D721Med (cell line): Measurements from ENCODE around the gene WRNIP1.

ENCODE experiments used
- DNase-seq: peaks from one replicate; pipeline ENCODE4 v3.0.0; 2011; ENCODE audit warnings: low spot score; ENCODE audit not compliant: insufficient read length
- FAIRE-seq: peaks from 2 replicates; lab custom pipeline; 2011; peaks lifted over from hg19 to GRCh38; lab: Jason Lieb, UNC
- CTCF ChIP-seq: IDR thresholded peaks from 2 replicates; pipeline ENCODE4 v1.5.1; 2012; ENCODE audit warnings: mild to moderate bottlenecking, control low read depth; ENCODE audit not compliant: insufficient read depth; ENCODE audit errors: missing control alignments

WRNIP1 gene

GRCh38 chr6:2746557-2747061 is 18.6 kb upstream of the WRNIP1 start:
- FAIRE-seq (no peak), DNase-seq (no peak)
- no peak for TF ChIP-seq CTCF

DNA sequence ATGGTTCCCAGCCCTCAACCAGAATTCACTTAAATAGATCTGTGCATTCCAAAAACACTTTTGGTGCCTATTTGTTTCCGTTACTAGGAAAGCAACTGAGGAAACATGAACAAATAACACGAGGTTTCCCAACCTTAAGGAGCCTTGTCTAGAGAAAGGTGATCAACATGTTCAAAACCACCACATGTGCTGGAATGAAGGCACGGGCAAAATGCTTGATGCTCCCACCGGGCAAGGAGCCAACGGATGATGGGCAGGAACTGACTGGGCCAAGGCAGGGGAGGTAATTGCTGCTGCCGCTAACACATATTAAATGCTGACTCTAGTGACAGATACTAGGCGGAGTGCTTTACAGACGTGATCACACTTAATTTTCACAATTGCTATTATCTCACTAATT is 17.0 kb upstream of the WRNIP1 start:
- no peak for DNase-seq
- no peak for TF ChIP-seq CTCF
- FAIRE-seq: no peak

DNA sequence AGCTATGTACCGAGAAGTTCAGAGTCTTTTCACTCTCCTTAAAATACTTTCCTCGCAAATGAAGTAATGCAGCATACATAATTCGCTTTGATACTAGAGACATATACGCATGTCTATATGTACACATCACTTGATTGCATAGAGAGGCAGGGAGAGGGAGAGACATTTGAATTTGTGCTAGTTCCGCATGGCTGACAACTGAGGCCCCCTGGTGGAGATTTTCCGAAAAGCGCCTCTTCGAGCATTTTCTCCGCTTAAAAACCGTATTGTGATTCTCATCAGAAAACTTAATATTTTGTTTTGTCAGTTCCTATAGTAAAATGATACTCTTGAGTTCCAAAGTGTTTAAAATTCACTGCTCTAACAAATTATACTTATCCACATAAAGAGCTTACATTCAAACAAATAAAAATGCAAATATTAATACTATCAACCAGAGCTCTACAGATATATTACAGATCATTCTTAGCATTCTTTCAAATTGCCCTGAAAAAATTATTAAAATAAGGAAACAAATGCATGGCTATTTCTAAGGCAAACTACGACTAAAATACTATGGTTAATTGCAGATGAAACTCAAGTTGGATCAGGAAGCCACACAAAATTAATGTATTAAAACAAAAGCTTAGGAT is 15.1 kb upstream of the WRNIP1 start:
- DNase-seq: no peak
- FAIRE-seq: no peak
- TF ChIP-seq CTCF: peak; percentile 73

GRCh38 chr6:2750832-2751231 is 14.4 kb upstream of the WRNIP1 start, which contains the start of gene MYLK4:
MYLK4 (minus strand) TSS chr6:2750922; CDS start chr6:2749294, 1,628 bp downstream.
- no peak for TF ChIP-seq CTCF
- DNase-seq: no peak
- no peak for FAIRE-seq

- TF ChIP-seq CTCF: no peak
- DNase-seq (no peak), FAIRE-seq (no peak)
Measured at GRCh38 chr6:2751871-2752270, 13.3 kb upstream of the WRNIP1 start.

DNA sequence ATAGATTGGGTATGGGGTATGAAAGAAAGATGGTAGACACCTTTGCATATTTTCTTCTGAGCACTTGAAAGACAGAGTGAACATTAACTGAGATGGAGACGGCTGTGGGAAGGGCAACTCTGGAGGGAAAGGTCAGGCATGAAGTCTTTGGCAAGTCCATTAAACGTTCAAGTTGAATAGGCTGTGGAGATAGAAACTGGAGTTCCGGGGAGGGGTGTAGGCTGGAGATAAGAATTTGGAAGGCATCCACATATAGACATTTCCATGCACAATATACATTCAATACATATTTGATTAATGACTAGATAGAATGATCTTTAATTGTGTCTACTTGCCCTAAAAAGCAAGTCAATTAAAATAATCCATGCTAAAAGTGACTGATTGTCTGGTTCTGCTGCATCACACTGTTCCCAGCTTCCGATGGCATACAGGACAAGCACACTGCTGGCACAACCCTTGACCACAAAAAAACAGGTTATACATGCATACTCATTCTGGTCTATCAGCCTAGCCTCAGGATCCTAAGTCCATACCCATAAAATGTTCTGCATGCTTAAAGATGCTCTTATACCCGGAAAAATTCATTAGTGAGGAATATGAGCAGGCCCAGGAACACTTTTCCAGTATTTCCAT is 12.6 kb upstream of the WRNIP1 start:
- FAIRE-seq (no peak), DNase-seq (no peak)
- no peak for TF ChIP-seq CTCF

GRCh38 chr6:2753110-2753489 is 12.1 kb upstream of the WRNIP1 start:
- TF ChIP-seq CTCF: no peak
- DNase-seq (no peak), FAIRE-seq (no peak)
